Lung microvascular endothelial cell (primary cell): ENCODE measurements around the gene TMEM109. TPM values are rescaled to one million over a fixed set of nuclear protein-coding genes. Genes with fewer than 3 reads are reported as not detected.

Source experiments
- DNase-seq, 2 donors: peaks; one replicate each; pipeline versions ENCODE4 v3.0.0 to v3.0.0-alpha.2; 2010; ENCODE audit warnings: low read depth in 2 of 2
- total RNA-seq: library from RNA; depleted of rRNA; stranded (reverse); fragments of >200 nt; gene quantifications from 2 replicates; pipeline ENCODE4 v1.2.1, GENCODE V29; 2014

Gene TMEM109
- total RNA-seq, 1 donor from 2014 or later = 70.2 TPM

DNA sequence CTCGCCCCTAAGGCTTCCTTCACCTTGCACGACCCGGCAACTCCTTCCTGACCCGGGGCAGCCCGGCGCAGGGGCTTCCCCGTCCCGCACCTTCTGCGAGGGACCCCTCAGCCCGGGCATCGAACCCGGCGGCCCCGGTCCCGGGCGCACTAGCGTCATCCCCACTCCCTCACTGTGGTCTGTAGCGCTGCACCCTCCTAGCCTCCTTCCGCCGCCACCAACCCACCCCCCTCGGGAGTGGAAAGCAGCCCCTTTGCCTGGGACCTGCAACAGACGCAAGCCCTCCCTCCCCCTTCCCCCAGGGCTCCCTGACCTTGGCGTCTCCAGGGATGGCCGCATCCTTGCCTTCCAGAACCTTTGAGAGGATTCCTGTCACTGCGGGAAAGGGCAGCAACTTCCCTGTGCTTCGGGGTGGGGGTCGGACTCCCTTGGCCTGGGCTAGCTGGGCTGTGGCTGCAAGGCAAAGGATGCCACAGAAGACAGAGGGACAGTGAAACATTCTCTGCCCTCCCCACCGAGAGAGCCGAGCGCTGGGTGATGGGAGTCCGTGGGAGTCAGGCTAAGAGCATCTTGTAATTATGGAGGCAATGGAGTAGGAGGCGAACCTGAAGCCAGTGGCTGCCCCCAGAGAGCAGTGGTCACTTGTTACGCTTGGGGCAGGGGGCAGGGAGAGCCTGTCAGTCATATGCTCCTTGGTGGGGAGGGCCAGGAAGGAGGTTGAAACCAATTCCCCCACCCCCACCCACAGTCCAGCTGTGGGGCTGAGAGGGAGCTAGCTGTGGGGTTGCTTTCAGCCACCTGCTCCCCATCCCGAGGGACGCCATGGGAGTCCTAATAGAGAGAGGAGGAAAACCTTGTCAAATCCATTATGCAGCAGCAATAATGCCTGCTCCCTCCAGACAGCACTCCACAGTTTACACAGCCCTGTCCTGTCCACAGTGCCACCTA is 11.2 kb downstream of the TMEM109 start:
- DNase-seq = no peak

DNA sequence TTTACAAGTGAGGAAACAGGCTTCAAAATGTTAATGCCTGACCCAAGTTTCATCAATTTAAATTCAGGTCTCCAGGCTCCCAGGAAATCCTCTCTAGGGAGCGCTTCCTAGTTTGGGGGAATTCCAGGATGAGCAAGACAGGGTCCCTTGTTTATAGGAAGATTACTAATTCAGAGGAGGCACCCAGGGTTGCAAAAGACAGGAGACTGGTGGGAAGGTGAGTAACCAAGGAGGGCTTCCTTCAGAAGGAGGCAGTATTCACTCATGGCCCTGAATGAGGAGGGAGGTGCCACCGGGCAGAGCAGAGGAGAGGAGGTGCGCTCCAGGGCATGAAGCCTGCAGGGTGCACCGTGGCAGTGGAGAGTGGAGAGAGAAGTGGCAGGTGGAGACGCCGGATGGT is 11.9 kb downstream of the TMEM109 start:
- peak in 1 of 2 donors; percentile 37 for DNase-seq

DNA sequence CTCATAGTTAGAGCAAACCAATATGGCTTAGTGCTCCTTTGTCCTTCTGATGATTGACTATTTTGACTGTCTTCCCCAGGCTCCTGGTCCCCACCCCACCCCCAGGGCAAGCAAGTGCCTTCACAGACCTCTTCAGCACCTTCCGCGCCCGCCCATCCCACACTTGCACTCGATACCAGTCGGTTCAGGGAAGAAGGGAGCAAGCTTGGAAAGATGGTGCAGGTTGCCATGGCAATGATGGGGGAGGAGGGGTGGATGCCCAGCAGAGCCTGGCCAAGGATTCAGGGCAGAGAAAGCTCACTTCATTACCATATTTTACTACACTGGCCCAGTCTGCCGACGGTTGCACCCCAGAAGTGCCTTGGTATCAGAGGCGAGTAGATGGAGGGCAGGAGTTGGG is 12.5 kb downstream of the TMEM109 start:
- no peak for DNase-seq

DNA sequence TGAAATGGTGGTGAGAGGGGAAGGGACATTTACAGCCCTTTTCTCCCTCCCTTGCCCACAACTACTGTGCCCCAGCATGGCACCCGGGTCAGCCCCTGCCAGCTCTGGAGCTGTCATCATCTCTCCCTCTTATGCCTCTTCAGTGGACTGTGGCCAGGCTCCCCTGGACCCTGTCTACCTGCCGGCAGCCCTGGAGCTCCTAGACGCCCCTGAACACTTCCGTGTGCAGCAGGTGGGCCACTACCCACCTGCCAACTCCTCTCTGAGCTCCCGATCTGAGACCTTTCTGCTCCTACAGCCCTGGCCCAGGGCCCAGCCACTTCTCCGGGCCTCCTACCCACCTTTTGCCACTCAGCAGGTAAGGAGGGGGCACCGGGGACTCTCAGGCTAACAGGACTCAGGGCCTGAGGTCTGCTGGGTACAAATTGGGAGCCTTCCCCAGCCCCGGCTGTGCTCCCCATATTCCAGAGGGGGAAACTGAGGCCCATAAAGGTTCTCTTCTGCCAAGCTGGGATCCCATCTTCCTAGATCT is 13.2 kb downstream of the TMEM109 start:
- no peak for DNase-seq

DNA sequence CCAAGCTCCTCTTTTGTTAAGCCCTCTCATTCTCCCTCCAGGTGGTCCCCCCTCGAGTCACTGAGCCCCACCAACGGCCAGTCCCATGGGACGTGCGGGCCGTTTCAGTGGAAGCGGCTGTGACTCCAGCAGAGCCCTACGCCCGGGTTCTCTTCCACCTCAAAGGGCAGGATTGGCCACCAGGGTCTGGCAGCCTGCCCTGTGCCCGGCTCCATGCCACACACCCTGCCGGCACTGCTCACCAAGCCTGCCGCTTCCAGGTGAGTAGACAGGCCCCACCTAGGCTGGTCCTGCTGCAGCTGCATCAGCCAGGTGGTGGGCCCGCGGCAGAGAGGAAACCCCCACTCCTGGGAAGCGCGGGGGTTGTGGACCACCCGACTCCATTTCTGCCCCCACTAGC is 13.6 kb downstream of the TMEM109 start:
- DNase-seq = no peak

DNA sequence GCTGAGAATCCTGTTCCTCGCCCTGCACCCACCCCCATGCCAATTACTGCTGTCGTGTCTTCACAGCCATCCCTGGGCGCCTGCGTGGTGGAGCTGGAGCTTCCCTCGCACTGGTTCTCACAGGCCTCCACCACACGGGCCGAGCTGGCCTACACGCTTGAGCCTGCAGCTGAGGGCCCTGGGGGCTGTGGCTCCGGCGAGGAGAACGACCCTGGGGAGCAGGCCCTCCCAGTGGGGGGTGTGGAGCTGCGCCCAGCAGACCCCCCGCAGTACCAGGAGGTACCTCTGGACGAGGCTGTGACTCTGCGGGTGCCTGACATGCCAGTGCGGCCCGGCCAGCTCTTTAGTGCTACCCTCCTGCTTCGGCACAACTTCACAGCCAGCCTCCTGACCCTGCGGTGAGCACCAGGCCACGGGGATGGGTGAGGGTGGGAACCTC is 14.6 kb downstream of the TMEM109 start:
- no peak for DNase-seq

DNA sequence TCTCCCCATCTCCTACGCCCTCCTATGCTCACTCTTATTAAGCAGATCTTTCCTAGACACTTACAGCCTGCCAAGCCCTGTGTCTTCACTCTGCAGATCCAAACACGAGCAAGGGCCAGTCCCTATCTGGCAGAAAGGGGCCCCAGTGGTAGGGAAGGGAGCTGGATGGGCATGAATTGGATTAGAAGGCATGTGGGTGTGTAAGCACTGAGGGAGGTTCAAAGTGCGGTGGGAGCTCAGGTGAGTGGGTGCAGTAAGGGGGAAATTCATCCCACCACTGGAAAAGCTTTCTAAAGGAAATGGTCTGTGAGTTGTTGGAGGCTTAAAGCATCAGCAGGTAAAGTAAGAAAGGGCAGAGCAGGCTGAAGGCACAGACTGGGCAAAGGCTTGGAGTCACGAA is 15.8 kb downstream of the TMEM109 start:
- no peak for DNase-seq

DNA sequence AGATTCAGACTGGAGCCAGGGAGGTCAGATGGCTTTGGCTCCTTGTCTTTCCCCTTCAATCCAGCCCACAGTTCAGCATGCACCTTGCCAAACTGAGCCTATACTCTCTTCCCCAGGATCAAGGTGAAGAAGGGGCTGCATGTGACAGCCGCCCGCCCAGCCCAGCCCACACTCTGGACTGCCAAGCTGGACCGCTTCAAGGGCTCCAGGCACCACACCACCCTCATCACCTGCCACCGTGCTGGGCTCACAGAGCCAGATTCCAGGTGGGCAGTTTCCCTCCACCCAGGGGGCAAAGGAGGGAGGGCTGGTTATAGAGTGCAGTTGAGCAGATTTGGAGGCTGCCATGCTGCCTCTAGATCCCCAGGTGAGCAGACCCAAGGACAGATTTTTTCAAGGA is 16.4 kb downstream of the TMEM109 start:
- no peak for DNase-seq

DNA sequence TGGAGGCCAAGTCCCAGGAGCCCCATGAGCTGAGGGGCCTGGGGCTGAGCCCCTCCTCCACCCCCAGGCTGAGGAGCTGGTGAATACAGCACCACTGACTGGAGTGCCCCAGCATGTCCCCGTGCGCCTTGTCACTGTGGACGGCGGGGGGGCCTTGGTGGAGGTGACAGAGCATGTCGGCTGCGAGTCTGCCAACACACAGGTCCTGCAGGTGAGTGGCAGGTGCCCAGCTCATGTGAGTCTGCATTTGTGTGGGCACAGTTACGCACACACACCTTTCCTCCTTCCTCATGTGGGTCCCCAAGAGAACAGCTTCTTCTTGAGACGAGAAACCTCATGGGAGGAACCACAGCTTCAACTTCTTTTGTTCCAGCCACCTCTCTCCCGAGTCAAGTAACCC is 18.0 kb downstream of the TMEM109 start:
- no peak for DNase-seq

DNA sequence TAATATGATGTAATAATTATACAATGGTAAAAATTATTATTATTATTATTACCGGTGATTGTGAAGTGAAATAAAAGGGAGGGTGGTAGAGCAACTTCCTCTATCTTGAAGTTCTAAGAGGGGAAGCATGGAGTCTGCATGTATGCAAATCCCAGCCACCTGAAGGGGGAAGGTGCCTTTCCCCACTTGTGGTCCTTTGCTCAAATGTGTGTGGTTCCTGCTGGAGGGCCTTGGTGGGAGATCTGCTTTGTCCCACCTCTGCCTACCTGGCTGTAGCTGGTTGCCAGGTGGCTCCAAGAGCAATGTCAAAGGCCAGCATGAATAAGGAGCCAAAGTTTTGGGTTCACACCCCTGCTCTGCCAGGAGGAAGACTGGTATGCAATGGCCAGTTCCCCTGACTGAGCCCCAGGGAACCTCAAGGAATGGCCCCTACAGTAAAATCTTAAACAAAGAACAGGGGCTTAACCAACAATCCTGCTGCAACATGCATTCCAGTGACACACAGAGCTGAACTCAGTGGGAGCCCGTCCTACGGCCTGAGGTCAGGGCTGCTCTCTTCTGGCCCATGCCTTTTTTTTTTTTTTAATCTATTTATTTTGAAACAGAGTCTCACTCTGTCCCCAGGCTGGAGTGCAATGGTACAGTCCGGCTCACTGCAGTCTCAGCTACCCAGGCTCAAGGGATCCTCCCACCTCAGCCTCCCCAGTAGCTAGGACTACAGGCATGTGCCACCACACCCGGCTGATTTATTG is 18.8 kb downstream of the TMEM109 start:
- DNase-seq = no peak

DNA sequence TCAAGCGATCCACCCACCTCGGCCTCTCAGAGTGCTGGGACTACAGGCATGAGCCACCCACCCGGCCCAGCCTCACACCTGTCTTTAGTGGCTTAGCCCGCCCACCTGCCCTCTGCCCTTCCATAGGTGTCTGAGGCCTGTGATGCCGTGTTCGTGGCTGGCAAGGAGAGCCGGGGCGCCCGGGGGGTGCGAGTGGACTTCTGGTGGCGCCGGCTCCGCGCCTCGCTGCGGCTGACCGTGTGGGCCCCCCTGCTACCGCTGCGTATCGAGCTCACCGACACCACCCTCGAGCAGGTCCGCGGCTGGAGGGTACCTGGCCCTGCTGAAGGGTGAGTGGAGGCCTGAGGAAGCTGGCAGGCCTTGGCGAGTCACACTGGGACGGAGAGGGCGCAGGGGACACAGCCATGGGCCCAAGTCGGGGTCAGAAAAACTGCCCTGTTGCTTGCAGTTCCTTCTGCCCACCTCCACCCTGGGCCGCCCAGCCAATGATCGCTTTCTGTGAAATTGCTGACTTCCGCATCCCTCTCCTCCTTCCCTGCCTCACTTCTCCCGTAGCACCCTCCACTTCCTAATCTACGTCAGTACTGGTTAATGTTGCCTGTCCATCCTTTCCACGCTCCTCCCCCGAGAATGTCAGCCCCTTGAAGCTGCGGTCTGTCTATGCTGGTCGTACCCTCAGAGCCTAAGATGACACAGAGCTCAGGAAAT is 19.6 kb downstream of the TMEM109 start:
- no peak for DNase-seq

DNA sequence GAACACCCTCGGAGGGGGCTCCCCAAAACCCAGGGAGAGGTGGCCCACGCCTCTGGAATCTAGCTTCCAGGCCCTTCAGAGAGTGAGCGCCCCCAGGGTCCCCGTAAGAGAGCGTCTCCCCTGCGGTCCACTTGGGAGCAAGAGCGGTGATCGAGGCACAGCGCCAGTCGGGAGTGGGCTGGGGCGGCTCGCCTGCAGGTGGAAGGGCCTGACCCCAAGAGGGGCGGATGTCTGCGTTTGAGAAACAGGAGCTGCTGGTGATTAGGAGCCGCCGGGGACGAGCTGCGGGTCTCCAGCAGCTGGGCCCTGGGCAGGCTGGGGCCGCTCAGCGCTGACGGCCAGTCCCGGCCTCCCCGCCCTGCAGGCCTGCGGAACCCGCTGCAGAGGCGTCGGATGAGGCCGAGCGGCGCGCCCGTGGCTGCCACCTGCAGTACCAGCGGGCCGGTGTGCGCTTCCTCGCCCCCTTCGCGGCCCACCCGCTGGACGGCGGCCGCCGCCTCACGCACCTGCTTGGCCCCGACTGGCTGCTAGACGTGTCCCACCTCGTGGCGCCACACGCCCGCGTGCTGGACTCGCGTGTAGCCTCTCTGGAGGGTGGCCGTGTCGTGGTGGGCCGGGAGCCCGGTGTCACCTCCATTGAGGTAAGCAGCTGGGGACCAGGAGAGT is 20.3 kb downstream of the TMEM109 start:
- no peak for DNase-seq

DNA sequence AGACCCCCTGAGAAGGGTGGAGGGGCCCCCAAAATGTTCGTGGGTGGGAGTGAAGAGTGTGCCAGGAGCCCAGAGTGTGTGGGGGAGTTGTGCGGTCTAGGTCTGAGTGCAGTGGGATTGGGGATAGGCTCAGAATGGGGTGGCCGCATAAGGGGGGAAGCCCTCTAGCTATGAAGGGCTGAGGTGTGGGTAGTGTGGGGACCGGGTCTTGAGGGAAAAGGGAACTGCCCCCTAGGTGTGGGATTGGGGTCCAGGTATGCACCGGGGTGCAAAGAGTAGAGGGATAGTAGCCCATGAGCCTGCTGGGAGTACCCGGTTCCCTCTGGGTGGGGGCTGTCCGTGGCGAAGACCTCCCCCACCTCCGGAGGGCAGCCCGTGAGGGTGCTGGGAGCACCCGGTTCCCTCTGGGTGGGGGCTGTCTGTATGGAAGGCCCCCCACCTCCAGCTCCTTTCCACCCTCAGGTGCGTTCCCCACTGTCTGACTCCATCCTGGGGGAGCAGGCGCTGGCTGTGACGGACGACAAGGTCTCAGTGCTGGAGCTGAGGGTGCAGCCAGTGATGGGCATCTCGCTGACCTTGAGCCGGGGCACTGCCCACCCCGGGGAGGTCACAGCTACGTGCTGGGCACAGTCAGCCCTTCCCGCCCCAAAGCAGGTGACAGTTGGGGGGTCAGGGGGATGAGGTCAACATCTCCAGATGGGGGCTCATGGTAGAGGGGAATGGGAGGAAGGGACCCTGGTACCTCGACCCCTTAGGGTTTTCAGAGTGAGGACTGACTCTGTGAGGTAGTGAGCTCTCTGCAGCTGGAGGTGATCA is 21.0 kb downstream of the TMEM109 start:
- DNase-seq = no peak

DNA sequence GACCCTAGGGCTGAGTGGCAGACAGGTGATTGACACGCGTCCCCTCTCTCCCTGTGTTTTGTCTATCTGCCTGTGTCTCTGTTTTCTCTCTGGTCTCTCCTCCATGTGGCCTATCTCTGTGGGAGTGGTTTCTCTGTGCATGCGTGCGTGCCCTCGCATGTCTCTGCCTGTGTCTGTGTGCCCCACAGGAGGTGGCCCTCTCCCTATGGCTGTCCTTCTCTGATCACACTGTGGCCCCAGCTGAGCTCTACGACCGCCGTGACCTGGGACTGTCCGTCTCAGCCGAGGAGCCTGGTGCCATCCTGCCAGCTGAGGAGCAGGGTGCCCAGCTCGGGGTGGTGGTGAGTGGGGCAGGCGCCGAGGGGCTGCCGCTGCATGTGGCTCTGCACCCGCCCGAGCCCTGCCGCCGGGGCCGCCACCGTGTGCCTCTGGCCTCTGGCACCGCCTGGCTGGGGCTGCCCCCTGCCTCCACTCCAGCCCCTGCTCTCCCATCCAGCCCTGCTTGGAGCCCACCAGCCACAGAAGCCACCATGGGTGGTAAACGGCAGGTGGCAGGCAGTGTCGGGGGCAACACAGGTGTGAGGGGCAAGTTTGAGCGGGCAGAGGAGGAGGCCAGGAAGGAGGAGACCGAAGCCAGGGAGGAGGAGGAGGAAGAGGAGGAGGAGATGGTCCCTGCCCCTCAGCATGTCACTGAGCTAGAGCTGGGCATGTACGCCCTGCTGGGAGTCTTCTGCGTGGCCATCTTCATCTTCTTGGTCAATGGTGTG is 21.9 kb downstream of the TMEM109 start:
- no peak for DNase-seq

DNA sequence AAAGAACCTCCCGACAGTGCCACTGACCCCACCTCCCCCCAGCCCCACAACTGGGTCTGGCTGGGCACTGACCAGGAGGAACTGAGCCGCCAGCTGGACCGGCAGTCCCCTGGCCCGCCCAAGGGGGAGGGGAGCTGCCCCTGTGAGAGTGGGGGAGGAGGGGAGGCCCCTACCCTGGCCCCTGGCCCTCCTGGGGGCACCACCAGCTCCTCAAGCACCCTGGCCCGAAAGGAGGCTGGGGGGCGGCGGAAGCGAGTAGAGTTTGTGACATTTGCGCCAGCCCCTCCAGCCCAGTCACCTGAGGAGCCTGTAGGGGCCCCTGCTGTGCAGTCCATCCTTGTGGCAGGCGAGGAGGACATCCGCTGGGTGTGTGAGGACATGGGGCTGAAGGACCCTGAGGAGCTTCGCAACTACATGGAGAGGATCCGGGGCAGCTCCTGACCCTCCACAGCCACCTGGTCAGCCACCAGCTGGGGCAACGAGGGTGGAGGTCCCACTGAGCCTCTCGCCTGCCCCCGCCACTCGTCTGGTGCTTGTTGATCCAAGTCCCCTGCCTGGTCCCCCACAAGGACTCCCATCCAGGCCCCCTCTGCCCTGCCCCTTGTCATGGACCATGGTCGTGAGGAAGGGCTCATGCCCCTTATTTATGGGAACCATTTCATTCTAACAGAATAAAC is 22.6 kb downstream of the TMEM109 start:
- DNase-seq = no peak

DNA sequence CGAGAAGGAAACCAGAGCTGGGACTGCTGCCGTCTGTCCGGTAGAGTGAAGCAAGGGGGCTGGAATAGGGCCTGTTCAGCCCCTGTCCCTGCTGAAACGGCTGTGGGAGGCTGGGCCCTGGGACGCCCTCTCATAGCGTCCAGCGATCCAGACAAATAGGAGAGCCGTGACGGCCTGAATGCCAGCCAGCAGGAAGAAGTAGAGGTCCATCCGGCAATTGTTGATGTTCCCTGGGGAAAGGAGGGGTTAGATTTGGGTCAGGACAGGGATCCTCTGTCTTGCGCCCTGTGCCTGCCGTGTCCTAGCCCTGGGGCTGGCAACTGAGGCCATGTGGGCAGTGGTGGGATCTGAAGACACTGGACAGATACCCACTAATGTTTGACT is 23.2 kb downstream of the TMEM109 start:
- peak; percentile 75 to 95 for DNase-seq

DNA sequence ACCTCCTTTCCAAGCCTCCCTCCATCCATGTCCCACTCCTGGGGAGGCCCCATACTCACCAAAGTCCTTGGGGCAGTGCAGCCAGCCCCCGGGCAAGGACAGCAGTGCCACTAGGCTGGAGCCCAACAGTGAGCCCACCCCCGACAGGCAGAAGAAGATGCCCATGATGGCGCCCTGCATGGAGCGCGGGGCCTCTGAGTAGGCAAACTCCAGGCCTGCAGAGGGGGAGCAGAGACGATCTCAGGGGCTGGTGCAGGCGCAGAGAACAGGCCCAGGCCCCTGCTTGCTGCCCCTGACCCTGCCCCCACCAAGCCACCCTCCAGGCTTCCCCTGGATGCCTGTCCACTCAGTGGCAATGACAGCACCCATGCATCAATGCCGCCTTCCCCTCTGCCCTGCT is 23.9 kb downstream of the TMEM109 start:
- no peak for DNase-seq

DNA sequence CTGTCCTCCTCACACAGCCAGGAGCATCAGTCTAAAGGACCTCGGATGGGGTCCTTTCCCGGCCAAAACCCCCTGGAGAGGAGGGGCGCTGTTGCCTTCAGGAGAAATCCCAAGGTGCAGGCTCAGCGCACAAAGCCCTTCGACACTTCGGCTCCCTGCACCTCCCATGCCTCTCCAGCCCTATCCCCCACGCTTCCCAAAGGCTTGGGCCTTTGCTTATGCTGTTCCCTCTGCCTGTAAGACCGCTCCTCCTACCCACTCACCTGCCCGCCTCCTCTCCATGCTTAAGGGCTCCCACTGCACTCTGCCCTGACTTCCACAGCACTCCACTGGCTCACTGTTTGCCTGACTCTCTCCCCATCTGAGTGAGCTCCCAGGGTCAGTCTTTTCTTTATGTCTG is 24.5 kb downstream of the TMEM109 start:
- DNase-seq = no peak

DNA sequence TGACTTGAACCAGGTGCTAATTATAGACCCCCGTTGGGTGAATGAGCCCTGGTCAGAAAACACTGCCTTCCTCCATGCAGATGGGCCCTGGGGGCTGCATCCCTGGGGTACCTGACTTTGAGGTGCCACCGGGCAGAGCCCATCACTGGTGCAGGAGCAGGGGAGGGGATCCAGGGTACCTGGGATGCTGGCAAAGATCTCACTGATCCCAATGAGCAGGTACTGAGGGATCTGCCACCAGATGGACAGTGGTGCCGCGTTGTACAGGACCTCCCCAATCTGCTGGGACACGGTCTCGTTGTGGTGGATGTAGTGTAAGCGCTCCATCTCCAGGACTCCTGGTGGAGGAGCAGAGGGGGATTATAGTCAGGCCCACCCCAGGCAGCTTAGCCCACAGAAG is 25.3 kb downstream of the TMEM109 start:
- no peak for DNase-seq
